GM12878 (cell line): Measurements from ENCODE around the gene RPGR. TPM values are rescaled to one million over a fixed set of nuclear protein-coding genes. Genes with fewer than 3 reads are reported as not detected.

Experiments
- ATAC-seq: fragments of 200-7000 bp; cut with Tn5 transposase; 3 replicates; pipeline ENCODE4 v1.9.1; 2020; ENCODE audit warnings: mild to moderate bottlenecking, moderate library complexity
- BruUV-seq: library from RNA; stranded (reverse); fragments of 400-500 nt; replicated peaks from 2 replicates; lab custom pipeline; 2021; lab: Mats Ljungman, UMichigan
- CTCF ChIA-PET: fragments of 300-600 bp; sonication (Branson Sonifier 250); formaldehyde crosslinking; extraction: SDS; loops from one replicate; lab custom pipeline; 2021; ENCODE audit warnings: inconsistent platforms; lab: Yijun Ruan, JAX
- POLR2A ChIA-PET: fragments of 350-600 bp; formaldehyde crosslinking; extraction: SDS; loops from one replicate; lab custom pipeline; 2021; ENCODE audit warnings: inconsistent platforms; lab: Charles Lee
- RAD21 ChIA-PET: fragments of 300-600 bp; sonication (Branson Sonifier 250); formaldehyde crosslinking; loops from one replicate; lab custom pipeline; 2023; ENCODE audit warnings: antibody characterized with exemption; ENCODE audit not compliant: unreplicated experiment; lab: Charles Lee
- SMC1A ChIA-PET: fragments of 300-600 bp; sonication (Branson Sonifier 250); formaldehyde crosslinking; loops from one replicate; lab custom pipeline; 2023; ENCODE audit not compliant: unreplicated experiment, uncharacterized antibody; lab: Charles Lee
- DNase-seq: peaks from one replicate; pipeline ENCODE4 v3.0.0-alpha.2; 2011; ENCODE audit warnings: low read depth, low spot score
- FAIRE-seq: peaks from 3 replicates; lab custom pipeline; 2011; peaks lifted over from hg19 to GRCh38; lab: Jason Lieb, UNC
- H2AFZ ChIP-seq: 2 replicates; pipeline ENCODE4 v1.6.0; 2011; ENCODE audit warnings: low read depth, low read length, control low read depth; ENCODE audit not compliant: control insufficient read depth
- H3K27ac ChIP-seq: 2 replicates; pipeline ENCODE4 v1.5.1; 2011; ENCODE audit warnings: control low read depth; ENCODE audit not compliant: control insufficient read depth, insufficient read depth
- H3K27me3 ChIP-seq, 2 experiments: replicated peaks in 1 of 2; 2 replicates each; pipeline versions ENCODE4 v1.6.0 to v1.6.1; 2011; ENCODE audit warnings: low read length in 1 of 2; ENCODE audit not compliant: control insufficient read depth in 2 of 2, insufficient read depth in 2 of 2
- H3K36me3 ChIP-seq, 2 experiments: 2 replicates each; pipeline ENCODE4 v1.5.1; 2011; ENCODE audit warnings: low read length in 1 of 2; ENCODE audit not compliant: control insufficient read depth in 2 of 2, insufficient read depth in 2 of 2
- H3K4me1 ChIP-seq: 2 replicates; pipeline ENCODE4 v1.6.1; 2011; ENCODE audit warnings: mild to moderate bottlenecking, low read length, moderate library complexity, mixed read lengths; ENCODE audit not compliant: control insufficient read depth, insufficient read depth
- H3K4me2 ChIP-seq: 2 replicates; pipeline ENCODE4 v1.6.0; 2011; ENCODE audit warnings: control low read depth; ENCODE audit not compliant: control insufficient read depth, insufficient read depth
- H3K4me3 ChIP-seq: fragments of 200-600 bp; sonication (generic); 2 replicates; pipeline ENCODE4 v1.5.1; 2016
- H3K79me2 ChIP-seq: 2 replicates; pipeline ENCODE4 v1.6.0; 2011; ENCODE audit warnings: low read length; ENCODE audit not compliant: control insufficient read depth, insufficient read depth
- H3K9ac ChIP-seq: 2 replicates; pipeline ENCODE4 v1.8.0; 2011; ENCODE audit warnings: low read length, control low read depth, mixed read lengths; ENCODE audit not compliant: control insufficient read depth, insufficient read depth
- H3K9me3 ChIP-seq: replicated peaks from 3 replicates; pipeline ENCODE4 v1.5.1; 2011; ENCODE audit warnings: mild to moderate bottlenecking, low read length; ENCODE audit not compliant: control insufficient read depth, insufficient read depth
- H4K20me1 ChIP-seq: 2 replicates; pipeline ENCODE4 v1.6.0; 2011; ENCODE audit not compliant: control insufficient read depth, insufficient read depth
- BCL3 ChIP-seq: IDR thresholded peaks from 2 replicates; pipeline ENCODE4 v1.6.1; 2011; ENCODE audit warnings: borderline replicate concordance, low read depth, mild to moderate bottlenecking, moderate library complexity, low read length; ENCODE audit not compliant: insufficient read depth, poor library complexity, severe bottlenecking
- EGR1 ChIP-seq, 2 experiments: IDR thresholded peaks; 1 replicate in 1 of 2; 2 replicates in 1 of 2; pipeline ENCODE4 v1.6.1; 2011 to 2012; ENCODE audit warnings: low read depth in 2 of 2, low read length in 2 of 2, borderline replicate concordance in 1 of 2, mild to moderate bottlenecking in 1 of 2, moderate library complexity in 1 of 2
- ELK1 ChIP-seq: IDR thresholded peaks from 2 replicates; pipeline ENCODE4 v1.6.1; 2012; ENCODE audit warnings: low read depth, low read length, improper control_type of control experiment
- MTA3 ChIP-seq: IDR thresholded peaks from 2 replicates; pipeline ENCODE4 v1.6.1; 2012; ENCODE audit warnings: low read length, inconsistent platforms, borderline replicate concordance
- NFXL1 ChIP-seq: fragments of 450-650 bp; IDR thresholded peaks from 2 replicates; pipeline ENCODE4 v1.6.1; 2017; ENCODE audit warnings: antibody characterized with exemption, mild to moderate bottlenecking, borderline replicate concordance
- NKRF ChIP-seq: fragments of 450-650 bp; conservative IDR thresholded peaks from 2 replicates; pipeline ENCODE4 v1.6.1; 2017; ENCODE audit warnings: mild to moderate bottlenecking, moderate library complexity
- NR2C1 ChIP-seq: fragments of 450-650 bp; IDR thresholded peaks from 2 replicates; pipeline ENCODE4 v1.6.1; 2017; ENCODE audit warnings: antibody characterized with exemption, mild to moderate bottlenecking, moderate library complexity
- RAD51 ChIP-seq: fragments of 450-650 bp; IDR thresholded peaks from 2 replicates; pipeline ENCODE4 v1.6.1; 2016; ENCODE audit warnings: moderate library complexity, mild to moderate bottlenecking, inconsistent platforms
- RUNX3 ChIP-seq: IDR thresholded peaks from 2 replicates; pipeline ENCODE4 v1.6.1; 2012; ENCODE audit warnings: low read length, inconsistent platforms
- SKIL ChIP-seq: fragments of 450-650 bp; IDR thresholded peaks from 2 replicates; pipeline ENCODE4 v1.6.1; 2017; ENCODE audit warnings: mild to moderate bottlenecking, low read depth, inconsistent platforms; ENCODE audit not compliant: poor library complexity, severe bottlenecking
- ZBTB40 ChIP-seq: fragments of 450-650 bp; IDR thresholded peaks from 2 replicates; pipeline ENCODE4 v1.6.1; 2016; ENCODE audit warnings: mild to moderate bottlenecking, moderate library complexity, borderline replicate concordance
- ZNF274 ChIP-seq: IDR thresholded peaks from one replicate; pipeline ENCODE4 v1.8.0; 2011; ENCODE audit not compliant: insufficient read length, insufficient read depth
- WGBS: methylation state at CpG from one replicate; pipeline ENCODE4 v1.1.6; 2016; ENCODE audit warnings: low lambda C conversion rate; ENCODE audit not compliant: insufficient replicate concordance, insufficient coverage; ENCODE audit errors: missing lambda C conversion rate; 5-methylcytosine and 5-hydroxymethylcytosine counted together
- in situ Hi-C: fragments of 300-500 bp; cut with MboI; formaldehyde crosslinking; loops from 9 replicates; pipeline ENCODE4 v1.14.3; 2018; ENCODE audit warnings: mixed read lengths
- intact Hi-C: fragments of 100-400 bp; cut with micrococcal nuclease; formaldehyde crosslinking; loops from one replicate; pipeline ENCODE4 v1.14.2; 2022; ENCODE audit not compliant: unreplicated experiment
- polyA plus RNA-seq, 11 experiments: library from polyadenylated mRNA; depleted of rRNA in 4 of 11; unstranded in 6 of 11; stranded (reverse) in 5 of 11; fragments of >200 nt; fragmentation: Nextera tagmentation in 4 of 11; fragmentation: Illumina TruSeq in 1 of 11; extraction: Ambion mirVana in 4 of 11; extraction: Trizol in 1 of 11; gene quantifications; 1 replicate in 1 of 11; 2 replicates in 10 of 11; pipeline versions ENCODE4 v1.2.1 to v1.2.3, GENCODE V29; 2011 to 2016; ENCODE audit warnings: inconsistent platforms in 2 of 11, missing spikeins in 2 of 11, low read depth in 1 of 11
- total RNA-seq, 4 experiments: library from RNA; depleted of rRNA in 3 of 4; stranded (reverse); fragments of >200 nt in 3 of 4; fragmentation: Illumina TruSeq in 1 of 4; extraction: Trizol in 1 of 4; gene quantifications; 2 replicates each; pipeline versions ENCODE4 v1.2.1 to v1.2.3, GENCODE V29; 2013 to 2021

The RPGR gene
- total and polyA plus RNA-seq, 10 of the 15 experiments (the other 5 are each of a cell fraction or from before 2014, with no cell fraction given): 5.5 to 13.4 (median 7.6) TPM

GRCh38 chrX:38327775-38328081 is 419 bp upstream of the RPGR start:
- ChIA-PET POLR2A (interaction anchor here (0.6 to 1.4 kb wide), 4 partner anchors 50 to 68 kb away, joined by 4 to 7 read pairs (median 6); no protein-coding TSS in a partner anchor), CTCF (interaction anchor here (0.9 to 3.2 kb wide), 14 partner anchors 20 to 401 kb away, joined by 3 to 43 read pairs (median 5); no protein-coding TSS in a partner anchor), SMC1A (interaction anchor here (0.6 to 3.5 kb wide), 9 partner anchors 22 to 399 kb away, joined by 3 to 33 read pairs (median 4); no protein-coding TSS in a partner anchor), RAD21 (interaction anchor here (0.9 to 2.9 kb wide), 14 partner anchors 11 to 401 kb away, joined by 3 to 32 read pairs (median 5); no protein-coding TSS in a partner anchor)
- FAIRE-seq (no peak), ATAC-seq (peak; percentile 4), DNase-seq (no peak)
- intact Hi-C loops (loop anchor here (1.0 to 5.0 kb wide), 4 partner anchors 57 to 400 kb away; no protein-coding TSS in a partner anchor), in situ Hi-C loops (loop anchor here (5.0 kb wide), 1 partner anchor 70 kb away; no protein-coding TSS in a partner anchor)
- Histone ChIP-seq H3K9ac (no peak overlapping the region), H3K36me3 (no peaks in the 10 kb centered on the region), H3K4me2 (peak overlapping the region; percentile 50; the same call in 1 of the 2 replicates), H3K79me2 (peaks cover 4% of the 10 kb centered on the region), H3K9me3 (no peaks in the 10 kb centered on the region), H3K4me1 (no peaks in the 10 kb centered on the region; the same call in 1 of the 2 replicates), H3K4me3 (peak overlapping the region; percentile 18; the same call in 1 of the 2 replicates), H3K27ac (no peak overlapping the region), H4K20me1 (no peaks in the 10 kb centered on the region), H3K27me3 (no peaks in the 10 kb centered on the region), H2AFZ (peak overlapping the region; percentile 89)
- WGBS: 25% methylated on average over 4 of the region's 4 CpGs
- no TSS peak for BruUV-seq
- TF ChIP-seq NFXL1 (no peak), ELK1 (no peak), RUNX3 (no peak), ZBTB40 (no peak), BCL3 (no peak), EGR1 (IDR thresholded peaks at IDR 0.05; ENCODE audit: borderline replicate concordance in 1 of 2, low read depth in 2 of 2, low read length in 2 of 2) (no peak), ZNF274 (no peak), RAD51 (no peak), MTA3 (no peak), NR2C1 (no peak), NKRF (no peak), SKIL (no peak)
